ENCODE data around the gene POLR2H.

Gene POLR2H

GRCh38 chr3:184352149-184352785 is 9.2 kb upstream of the POLR2H start:
- no peak for DNase-seq (ENCODE audit: low read depth)

- DNase-seq (ENCODE audit: low read depth): no peak
Observed at GRCh38 chr3:184352897-184353545, 8.5 kb upstream of the POLR2H start.

GRCh38 chr3:184353546-184353941 is 8.0 kb upstream of the POLR2H start:
- DNase-seq (ENCODE audit: low read depth): no peak

- no peak for DNase-seq (ENCODE audit: low read depth)
Observed at GRCh38 chr3:184354121-184354728, 7.3 kb upstream of the POLR2H start.

GRCh38 chr3:184354754-184355153 is 6.8 kb upstream of the POLR2H start:
- no peak for DNase-seq (ENCODE audit: low read depth)

GRCh38 chr3:184355261-184356040 is 6.1 kb upstream of the POLR2H start:
- DNase-seq (ENCODE audit: low read depth): no peak

- DNase-seq (ENCODE audit: low read depth): no peak
Observed at GRCh38 chr3:184357248-184358123, 4.0 kb upstream of the POLR2H start.

- DNase-seq (ENCODE audit: low read depth): no peak
Observed at GRCh38 chr3:184358124-184358767, 3.3 kb upstream of the POLR2H start.

- no peak for DNase-seq (ENCODE audit: low read depth)
Observed at GRCh38 chr3:184358921-184359350, 2.6 kb upstream of the POLR2H start.

- DNase-seq (ENCODE audit: low read depth): no peak
Observed at GRCh38 chr3:184359610-184360009, 1.9 kb upstream of the POLR2H start.

GRCh38 chr3:184360070-184360928 is 1.2 kb upstream of the POLR2H start:
- no peak for DNase-seq (ENCODE audit: low read depth)

GRCh38 chr3:184360929-184361531 is 480 bp upstream of the POLR2H start:
- no peak for DNase-seq (ENCODE audit: low read depth)

- peak; percentile 81 for DNase-seq (ENCODE audit: low read depth)
Observed at GRCh38 chr3:184361932-184362667, 590 bp downstream of the POLR2H start.

- peak; percentile 96 for DNase-seq (ENCODE audit: low read depth)
Observed at GRCh38 chr3:184362668-184363546, 1.4 kb downstream of the POLR2H start.

GRCh38 chr3:184366619-184367289 is 5.2 kb downstream of the POLR2H start:
- DNase-seq (ENCODE audit: low read depth): peak; percentile 96

- DNase-seq (ENCODE audit: low read depth): no peak
Observed at GRCh38 chr3:184368116-184368515, 6.6 kb downstream of the POLR2H start.

GRCh38 chr3:184368586-184369183 is 7.2 kb downstream of the POLR2H start:
- peak; percentile 81 for DNase-seq (ENCODE audit: low read depth)

Data from fibroblast of gingiva (primary cell).